Measurements from ENCODE around the gene VAV2.

GRCh38 chr9:133944746-133945135, 47.4 kb downstream of the VAV2 start:
- no peak for TF ChIP-seq CTCF (IDR thresholded peaks at IDR 0.05)
- TF ChIP-seq POLR2A (IDR thresholded peaks at IDR 0.05): no peak

All from uterus (tissue), 2 donors.